ENCODE measurements around the gene RREB1.

The RREB1 gene

GRCh38 chr6:7185561-7185960, 77.8 kb downstream of the RREB1 start:
- Histone ChIP-seq H3K27me3 (no peaks in the 10 kb centered on the region), H3K4me1 (ENCODE audit: control insufficient read depth in 1 of 2, insufficient read depth in 1 of 2, low read depth in 1 of 2, low read length in 1 of 2) (no peaks in the 10 kb centered on the region), H3K9me3 (no peaks in the 10 kb centered on the region), H3K4me3 (ENCODE audit: low read depth in 1 of 2, low read length in 1 of 2) (no peak overlapping the region), H3K36me3 (peaks cover 70% of the 10 kb centered on the region), H3K27ac (no peak overlapping the region)
- TF ChIP-seq CTCF (IDR thresholded peaks at IDR 0.05): no peak

- TF ChIP-seq CTCF (IDR thresholded peaks at IDR 0.05): no peak
- H3K36me3 ChIP-seq: peaks cover 56% of the 10 kb centered on the region
- no peaks in the 10 kb centered on the region for H3K4me1 ChIP-seq (ENCODE audit: control insufficient read depth in 1 of 2, insufficient read depth in 1 of 2, low read depth in 1 of 2, low read length in 1 of 2)
- no peak overlapping the region for H3K4me3 ChIP-seq (ENCODE audit: low read depth in 1 of 2, low read length in 1 of 2)
- H3K9me3 ChIP-seq: no peaks in the 10 kb centered on the region
- H3K27me3 ChIP-seq: no peaks in the 10 kb centered on the region
- no peak overlapping the region for H3K27ac ChIP-seq
Measured at GRCh38 chr6:7188492-7188891, 80.7 kb downstream of the RREB1 start.

GRCh38 chr6:7189101-7189758, 81.5 kb downstream of the RREB1 start:
- H3K4me1 ChIP-seq (ENCODE audit: control insufficient read depth in 1 of 2, insufficient read depth in 1 of 2, low read depth in 1 of 2, low read length in 1 of 2): no peaks in the 10 kb centered on the region
- no peak for TF ChIP-seq CTCF (IDR thresholded peaks at IDR 0.05)
- H3K36me3 ChIP-seq: peaks cover 50% of the 10 kb centered on the region
- H3K27me3 ChIP-seq: no peaks in the 10 kb centered on the region
- peak overlapping the region; percentile 10 for H3K27ac ChIP-seq
- H3K9me3 ChIP-seq: no peaks in the 10 kb centered on the region
- H3K4me3 ChIP-seq (ENCODE audit: low read depth in 1 of 2, low read length in 1 of 2): no peak overlapping the region

GRCh38 chr6:7190791-7191190, 83.0 kb downstream of the RREB1 start:
- TF ChIP-seq CTCF (IDR thresholded peaks at IDR 0.05): no peak
- H3K4me1 ChIP-seq (ENCODE audit: control insufficient read depth in 1 of 2, insufficient read depth in 1 of 2, low read depth in 1 of 2, low read length in 1 of 2): no peaks in the 10 kb centered on the region
- H3K36me3 ChIP-seq: peaks cover 39% of the 10 kb centered on the region
- H3K4me3 ChIP-seq (ENCODE audit: low read depth in 1 of 2, low read length in 1 of 2): no peak overlapping the region
- no peaks in the 10 kb centered on the region for H3K27me3 ChIP-seq
- H3K9me3 ChIP-seq: no peaks in the 10 kb centered on the region
- no peak overlapping the region for H3K27ac ChIP-seq

- no peak overlapping the region for H3K27ac ChIP-seq
- peaks cover 35% of the 10 kb centered on the region for H3K36me3 ChIP-seq
- H3K4me1 ChIP-seq (ENCODE audit: control insufficient read depth in 1 of 2, insufficient read depth in 1 of 2, low read depth in 1 of 2, low read length in 1 of 2): no peaks in the 10 kb centered on the region
Measured at GRCh38 chr6:7193122-7193521, 85.4 kb downstream of the RREB1 start.

More at GRCh38 chr6:7193122-7193521, 85.4 kb downstream of the RREB1 start:
- no peak for TF ChIP-seq CTCF (IDR thresholded peaks at IDR 0.05)
- Histone ChIP-seq H3K27me3 (no peaks in the 10 kb centered on the region), H3K4me3 (ENCODE audit: low read depth in 1 of 2, low read length in 1 of 2) (no peak overlapping the region), H3K9me3 (no peaks in the 10 kb centered on the region)
